ENCODE results near the gene SPSB1. TPM values are rescaled to one million over a fixed set of nuclear protein-coding genes. Genes with fewer than 3 reads are reported as not detected.

The SPSB1 gene
- total RNA-seq, 1 donor from 2014 or later, result 22.0 TPM

DNA sequence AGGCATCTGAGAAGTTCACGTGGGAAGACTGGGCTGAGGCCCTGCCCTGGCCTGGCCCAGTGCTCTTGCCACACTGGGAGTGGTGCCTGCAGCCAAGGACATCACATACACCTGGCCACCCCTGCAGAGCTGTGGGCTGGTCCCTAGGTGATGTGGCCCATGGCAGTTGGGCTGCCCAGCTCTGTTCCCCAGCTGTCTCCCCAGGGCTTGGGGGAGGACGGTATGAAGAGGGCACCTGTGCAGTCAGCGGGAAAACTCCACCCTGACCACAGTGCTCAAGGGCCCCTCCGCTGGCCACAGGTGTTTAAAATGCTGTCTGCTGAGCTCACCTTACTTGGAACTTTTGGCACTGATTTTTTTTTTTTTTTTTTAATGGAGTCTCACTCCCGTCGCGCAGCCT, 126.2 kb downstream of the SPSB1 start:
- DNase-seq (ENCODE audit: low spot score in 2 of 2, unreplicated experiment in 2 of 2), result no peak
- no peaks in the 10 kb centered on the region for H3K9me3 Mint-ChIP-seq
- H3K4me3 Mint-ChIP-seq, result no peak overlapping the region
- no peaks in the 10 kb centered on the region for H3K27me3 Mint-ChIP-seq (ENCODE audit: low read depth)
- peaks cover 9% of the 10 kb centered on the region for H3K4me1 Mint-ChIP-seq
- H3K27ac Mint-ChIP-seq, result no peak overlapping the region
- TF ChIP-seq, protein P1, sequence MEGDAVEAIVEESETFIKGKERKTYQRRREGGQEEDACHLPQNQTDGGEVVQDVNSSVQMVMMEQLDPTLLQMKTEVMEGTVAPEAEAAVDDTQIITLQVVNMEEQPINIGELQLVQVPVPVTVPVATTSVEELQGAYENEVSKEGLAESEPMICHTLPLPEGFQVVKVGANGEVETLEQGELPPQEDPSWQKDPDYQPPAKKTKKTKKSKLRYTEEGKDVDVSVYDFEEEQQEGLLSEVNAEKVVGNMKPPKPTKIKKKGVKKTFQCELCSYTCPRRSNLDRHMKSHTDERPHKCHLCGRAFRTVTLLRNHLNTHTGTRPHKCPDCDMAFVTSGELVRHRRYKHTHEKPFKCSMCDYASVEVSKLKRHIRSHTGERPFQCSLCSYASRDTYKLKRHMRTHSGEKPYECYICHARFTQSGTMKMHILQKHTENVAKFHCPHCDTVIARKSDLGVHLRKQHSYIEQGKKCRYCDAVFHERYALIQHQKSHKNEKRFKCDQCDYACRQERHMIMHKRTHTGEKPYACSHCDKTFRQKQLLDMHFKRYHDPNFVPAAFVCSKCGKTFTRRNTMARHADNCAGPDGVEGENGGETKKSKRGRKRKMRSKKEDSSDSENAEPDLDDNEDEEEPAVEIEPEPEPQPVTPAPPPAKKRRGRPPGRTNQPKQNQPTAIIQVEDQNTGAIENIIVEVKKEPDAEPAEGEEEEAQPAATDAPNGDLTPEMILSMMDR (IDR thresholded peaks at IDR 0.05; ENCODE audit: unreplicated experiment), result no peak
- no peaks in the 10 kb centered on the region for H3K36me3 Mint-ChIP-seq

Other genes with a start within 250 kb of the SPSB1 start
- 0.07 to 0.13 TPM (median 0.11 TPM) in 3 replicates for gene SLC2A5, start 223.3 kb upstream of the SPSB1 start, total RNA-seq
- 8.3 to 9.4 TPM (median 8.5 TPM) in 3 replicates for gene GPR157, start 163.8 kb upstream of the SPSB1 start, total RNA-seq
- gene H6PD, start 58.1 kb upstream of the SPSB1 start, total RNA-seq, result 71.2 to 74.6 TPM (median 73.1 TPM) in 3 replicates
- 4.7 to 5.2 TPM (median 5.1 TPM) in 3 replicates for gene SLC25A33, start 246.6 kb downstream of the SPSB1 start, total RNA-seq

Measured in mesothelial cell of epicardium (in vitro differentiated cells).